T-cell (primary cell): ENCODE results near the gene TBC1D16. TPM values are rescaled to one million over a fixed set of nuclear protein-coding genes. Genes with fewer than 3 reads are reported as not detected.

Experiments
- ATAC-seq, 4 experiments: fragments of 200-7000 bp in 3 of 4; fragments of 150-1000 bp in 1 of 4; cut with Tn5 transposase; replicated peaks in 1 of 4; 1 replicate in 3 of 4; 2 replicates in 1 of 4; pipeline ENCODE4 v1.10.0; 2021; ENCODE audit warnings: moderate library complexity in 3 of 4, mild to moderate bottlenecking in 2 of 4, moderate number of reproducible peaks in 1 of 4
- CTCF ChIA-PET, 2 donors: fragments of 300-600 bp; sonication (Branson Sonifier 250); formaldehyde crosslinking; loops; one replicate each; lab custom pipeline; 2022; ENCODE audit warnings: antibody characterized with exemption in 2 of 2; lab: Charles Lee
- POLR2A ChIA-PET, 2 donors: fragments of 300-600 bp; sonication (Branson Sonifier 250); formaldehyde crosslinking; loops; one replicate each; lab custom pipeline; 2022; ENCODE audit warnings: antibody characterized with exemption in 2 of 2; lab: Charles Lee
- DNase-seq, 35 experiments: peaks; one replicate each; pipeline versions ENCODE4 v3.0.0 to v3.0.0-alpha.2; 2013 to 2023
- H3K27ac ChIP-seq: one replicate; pipeline ENCODE4 v1.5.1; 2013; ENCODE audit warnings: low read length
- H3K27me3 ChIP-seq, 2 experiments: replicated peaks in 1 of 2; 1 replicate in 1 of 2; 2 replicates in 1 of 2; pipeline versions ENCODE4 v1.6.1 to v1.7.0; 2013; ENCODE audit warnings: low read length in 1 of 2, mixed read lengths in 1 of 2; ENCODE audit not compliant: control insufficient read depth in 2 of 2, insufficient read depth in 2 of 2; ENCODE audit errors: extremely low read depth in 1 of 2
- H3K36me3 ChIP-seq, 2 donors: 1 replicate in 1 of 2; 2 replicates in 1 of 2; pipeline versions ENCODE4 v1.6.1 to v1.7.0; 2013; ENCODE audit warnings: low read length in 1 of 2; ENCODE audit not compliant: control insufficient read depth in 2 of 2, insufficient read depth in 1 of 2; ENCODE audit errors: extremely low read depth in 1 of 2
- H3K4me1 ChIP-seq, 2 experiments: 1 replicate in 1 of 2; 2 replicates in 1 of 2; pipeline versions ENCODE4 v1.6.1 to v1.7.0; 2013; ENCODE audit warnings: low read length in 2 of 2, mixed read lengths in 1 of 2; ENCODE audit not compliant: insufficient read depth in 2 of 2, control insufficient read depth in 1 of 2; ENCODE audit errors: extremely low read depth in 1 of 2
- H3K4me3 ChIP-seq, 2 donors: 1 replicate in 1 of 2; 2 replicates in 1 of 2; pipeline versions ENCODE4 v1.5.1 to v1.7.0; 2013; ENCODE audit warnings: mild to moderate bottlenecking in 2 of 2, low read length in 1 of 2, moderate library complexity in 1 of 2; ENCODE audit not compliant: control insufficient read depth in 1 of 2; ENCODE audit errors: extremely low read depth in 1 of 2
- H3K9me3 ChIP-seq: 2 replicates; pipeline ENCODE4 v1.7.0; 2013
- H3K27ac Mint-ChIP-seq, 2 donors: one replicate each; pipeline ENCODE4 v1.8.0; 2020 to 2021; ENCODE audit warnings: mild to moderate bottlenecking in 2 of 2, mixed read lengths in 2 of 2
- H3K27me3 Mint-ChIP-seq, 2 donors: one replicate each; pipeline ENCODE4 v1.8.0; 2021 to 2022; ENCODE audit warnings: mixed read lengths in 2 of 2
- H3K36me3 Mint-ChIP-seq: one replicate; pipeline ENCODE4 v1.8.0; 2021; ENCODE audit warnings: mixed read lengths
- H3K4me1 Mint-ChIP-seq, 3 donors: one replicate each; pipeline ENCODE4 v1.8.0; 2020 to 2022; ENCODE audit warnings: mixed read lengths in 3 of 3, mild to moderate bottlenecking in 1 of 3
- H3K4me3 Mint-ChIP-seq, 3 donors: one replicate each; pipeline ENCODE4 v1.8.0; 2020 to 2022; ENCODE audit warnings: mild to moderate bottlenecking in 3 of 3, mixed read lengths in 3 of 3, moderate library complexity in 3 of 3
- H3K9me3 Mint-ChIP-seq, 3 donors: one replicate each; pipeline ENCODE4 v1.8.0; 2020 to 2022; ENCODE audit warnings: mixed read lengths in 3 of 3
- WGBS: methylation state at CpG from one replicate; pipeline ENCODE4 v1.1.5; 2013; ENCODE audit warnings: missing lambda C conversion rate; ENCODE audit not compliant: insufficient coverage; 5-methylcytosine and 5-hydroxymethylcytosine counted together
- total RNA-seq, 35 experiments: library from RNA in 6 of 35; stranded (reverse) in 6 of 35; fragments of 120-200 nt in 1 of 35; gene quantifications; one replicate each; pipeline versions ENCODE4 v1.2.1 to v1.2.4 and lab custom pipeline; 2013 to 2026

The TBC1D16 gene
- total RNA-seq, 5 donors from 2014 or later (not counting 1 experiment from before 2014, with no cell fraction given) = 1.9 to 6.1 (median 3.4) TPM

- ChIA-PET CTCF (interaction anchor here in 1 of 2 donors (0.6 kb wide), 2 partner anchors 154 to 1807 kb away, joined by 4 to 5 read pairs; partner anchors contain the start of genes AFMID, CBX4 and TK1), POLR2A (no interaction called here)
- Histone ChIP-seq H3K27me3 (peaks cover 0 to 32% of the 10 kb centered on the region in 2 experiments), H3K9me3 (no peaks in the 10 kb centered on the region), H3K36me3 (no peaks in the 10 kb centered on the region), H3K27ac (no peak overlapping the region), H3K4me3 (peak overlapping the region in 1 of 2 donors; percentile 8), H3K4me1 (peaks cover 42 to 65% of the 10 kb centered on the region in 2 experiments)
- Mint-ChIP-seq H3K9me3 (no peaks in the 10 kb centered on the region), H3K4me3 (peak overlapping the region in 2 of 3 donors; percentile 49 to 87), H3K27me3 (no peaks in the 10 kb centered on the region), H3K27ac (peak overlapping the region; percentile 31 to 68), H3K36me3 (no peaks in the 10 kb centered on the region), H3K4me1 (peaks cover 48 to 58% (median 53%) of the 10 kb centered on the region in 3 donors)
- peak in 14 of 35 experiments; percentile 6 to 57 (median 26) for DNase-seq
- WGBS = 65% methylated on average over 19 of the region's 22 CpGs
- ATAC-seq = no peak
Measured at GRCh38 chr17:79993390-79994227, 42.1 kb downstream of the TBC1D16 start.

- Mint-ChIP-seq H3K9me3 (no peaks in the 10 kb centered on the region), H3K27me3 (no peaks in the 10 kb centered on the region), H3K36me3 (no peaks in the 10 kb centered on the region), H3K4me3 (peak overlapping the region; percentile 74 to 87 (median 79)), H3K27ac (peak overlapping the region; percentile 79 to 80), H3K4me1 (peaks cover 50 to 59% (median 52%) of the 10 kb centered on the region in 3 donors)
- 90% methylated on average over 8 of the region's 10 CpGs for WGBS
- no peaks in the 10 kb centered on the region for H3K36me3 ChIP-seq
- ChIA-PET POLR2A (no interaction called here), CTCF (no interaction called here)
- ATAC-seq = no peak
- H3K27ac ChIP-seq = no peak overlapping the region
- DNase-seq = no peak
- H3K9me3 ChIP-seq = no peaks in the 10 kb centered on the region
- H3K4me1 ChIP-seq = peaks cover 35 to 61% of the 10 kb centered on the region in 2 experiments
- H3K4me3 ChIP-seq = no peak overlapping the region
- H3K27me3 ChIP-seq = peaks cover 0 to 32% of the 10 kb centered on the region in 2 experiments
Measured at GRCh38 chr17:79992649-79993389, 42.9 kb downstream of the TBC1D16 start.

- POLR2A ChIA-PET = no interaction called here
- Histone ChIP-seq H3K27ac (peak overlapping the region; percentile 60), H3K4me1 (peaks cover 33 to 55% of the 10 kb centered on the region in 2 experiments), H3K4me3 (peak overlapping the region; percentile 72 to 77), H3K9me3 (no peaks in the 10 kb centered on the region), H3K27me3 (peaks cover 0 to 34% of the 10 kb centered on the region in 2 experiments), H3K36me3 (no peaks in the 10 kb centered on the region)
- peak; percentile 29 to 41 (median 31) for ATAC-seq
- 15% methylated on average over 36 of the region's 44 CpGs for WGBS
- Mint-ChIP-seq H3K27me3 (no peaks in the 10 kb centered on the region), H3K4me1 (peaks cover 43 to 53% (median 45%) of the 10 kb centered on the region in 3 donors), H3K27ac (peak overlapping the region; percentile 79 to 82), H3K9me3 (no peaks in the 10 kb centered on the region), H3K4me3 (peak overlapping the region; percentile 74 to 87 (median 79)), H3K36me3 (no peaks in the 10 kb centered on the region)
- CTCF ChIA-PET = interaction anchor here in 1 of 2 donors (1.3 kb wide), 1 partner anchor 16 kb away, joined by 3 read pairs; no protein-coding TSS in a partner anchor
- no peak for DNase-seq
Measured at GRCh38 chr17:79991924-79992648, 43.6 kb downstream of the TBC1D16 start.

- peak; percentile 65 to 88 (median 79) for DNase-seq
- ChIA-PET CTCF (interaction anchor here in 1 of 2 donors (1.3 kb wide), 1 partner anchor 17 kb away, joined by 3 read pairs; no protein-coding TSS in a partner anchor), POLR2A (interaction anchor here in 1 of 2 donors (0.7 kb wide), 1 partner anchor 16 kb away, joined by 3 read pairs; no protein-coding TSS in a partner anchor)
- Histone ChIP-seq H3K9me3 (no peaks in the 10 kb centered on the region), H3K27ac (no peak overlapping the region), H3K4me1 (peaks cover 28 to 47% of the 10 kb centered on the region in 2 experiments), H3K36me3 (no peaks in the 10 kb centered on the region), H3K27me3 (peaks cover 0 to 34% of the 10 kb centered on the region in 2 experiments), H3K4me3 (peak overlapping the region; percentile 72 to 77)
- H3K27ac Mint-ChIP-seq = peak overlapping the region in 1 of 2 donors; percentile 52
- H3K9me3 Mint-ChIP-seq = no peaks in the 10 kb centered on the region
- H3K4me1 Mint-ChIP-seq = peaks cover 35 to 45% (median 37%) of the 10 kb centered on the region in 3 donors
- H3K36me3 Mint-ChIP-seq = no peaks in the 10 kb centered on the region
- H3K4me3 Mint-ChIP-seq = peak overlapping the region; percentile 74 to 87 (median 79)
- no peaks in the 10 kb centered on the region for H3K27me3 Mint-ChIP-seq
- ATAC-seq = peak; percentile 93 to 97 (median 95)
- 10% methylated on average over 8 of the region's 30 CpGs for WGBS
Measured at GRCh38 chr17:79991140-79991923, 44.3 kb downstream of the TBC1D16 start.

GRCh38 chr17:79990704-79991103, 45.0 kb downstream of the TBC1D16 start:
- Histone ChIP-seq H3K36me3 (no peaks in the 10 kb centered on the region), H3K27me3 (peaks cover 0 to 34% of the 10 kb centered on the region in 2 experiments), H3K4me3 (no peak overlapping the region), H3K9me3 (no peaks in the 10 kb centered on the region), H3K4me1 (peaks cover 22 to 44% of the 10 kb centered on the region in 2 experiments), H3K27ac (no peak overlapping the region)
- WGBS = 69% methylated on average over 3 of the region's 17 CpGs
- Mint-ChIP-seq H3K4me3 (peak overlapping the region; percentile 36 to 87 (median 43)), H3K9me3 (no peaks in the 10 kb centered on the region), H3K4me1 (peaks cover 30 to 39% (median 31%) of the 10 kb centered on the region in 3 donors), H3K27ac (no peak overlapping the region), H3K27me3 (no peaks in the 10 kb centered on the region), H3K36me3 (no peaks in the 10 kb centered on the region)
- ATAC-seq = no peak
- no peak for DNase-seq
- CTCF ChIA-PET = interaction anchor here in 1 of 2 donors (1.3 kb wide), 1 partner anchor 17 kb away, joined by 3 read pairs; no protein-coding TSS in a partner anchor
- POLR2A ChIA-PET = interaction anchor here in 1 of 2 donors (0.7 kb wide), 1 partner anchor 16 kb away, joined by 3 read pairs; no protein-coding TSS in a partner anchor
